Posterior cingulate gyrus (tissue), 11 donors: ENCODE measurements around the gene AUTS2.
"Not testable (repeated sequence)": the region's sequence is repeated elsewhere in the genome, so short reads cannot be mapped to it uniquely, and the experiment has no call there.

Experiments
- DNase-seq, 10 donors: peaks; one replicate each; pipeline versions ENCODE4 v3.0.0 to v3.0.0-alpha.2; 2020 to 2021; ENCODE audit warnings: mixed read lengths in 3 of 10
- intact Hi-C: fragments of 100-400 bp; cut with DNase I; formaldehyde crosslinking; loops from one replicate; pipeline ENCODE4 v1.15.1; 2023

AUTS2 gene

DNA sequence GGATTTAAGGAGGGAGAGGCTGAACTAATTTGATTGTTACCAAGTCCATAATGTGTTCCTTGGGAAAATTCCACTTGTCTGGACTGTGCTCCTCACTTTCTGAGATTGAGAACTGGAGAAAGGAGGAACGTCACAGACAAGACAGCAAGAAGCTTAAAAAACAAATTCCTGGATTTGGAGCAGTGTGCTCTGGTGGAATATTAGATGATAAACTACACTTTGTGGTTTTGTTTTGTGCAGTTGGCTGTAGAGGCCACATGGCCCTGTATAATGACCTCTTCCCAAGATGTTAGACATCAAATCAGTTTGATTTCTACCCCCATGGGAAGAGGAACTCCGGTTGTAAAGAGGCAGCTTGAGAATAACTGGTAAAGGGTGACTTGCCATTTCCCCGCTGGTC, 1112.4 kb downstream of the AUTS2 start:
- DNase-seq, result no peak
- intact Hi-C loops, result no loop called here

DNA sequence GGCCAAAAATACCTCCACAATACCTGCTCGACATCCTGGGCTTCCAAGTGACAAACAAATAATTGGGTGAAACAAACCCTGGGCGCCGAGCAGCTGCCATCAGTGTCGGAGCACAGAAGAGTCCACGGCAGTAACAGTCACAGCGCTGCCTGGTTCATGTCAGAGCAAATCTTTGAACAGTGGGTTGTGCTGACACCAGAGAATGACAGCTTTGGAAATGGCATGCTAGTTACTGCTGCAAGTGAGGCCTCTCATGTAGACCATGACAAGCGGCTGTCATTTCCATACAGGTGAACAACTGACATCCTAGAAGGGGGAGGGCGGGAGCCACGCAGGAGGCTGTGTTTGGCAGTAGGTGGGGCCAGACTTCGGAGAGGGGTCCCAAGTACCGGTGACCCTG, 1113.2 kb downstream of the AUTS2 start:
- no peak for DNase-seq
- intact Hi-C loops, result no loop called here

DNA sequence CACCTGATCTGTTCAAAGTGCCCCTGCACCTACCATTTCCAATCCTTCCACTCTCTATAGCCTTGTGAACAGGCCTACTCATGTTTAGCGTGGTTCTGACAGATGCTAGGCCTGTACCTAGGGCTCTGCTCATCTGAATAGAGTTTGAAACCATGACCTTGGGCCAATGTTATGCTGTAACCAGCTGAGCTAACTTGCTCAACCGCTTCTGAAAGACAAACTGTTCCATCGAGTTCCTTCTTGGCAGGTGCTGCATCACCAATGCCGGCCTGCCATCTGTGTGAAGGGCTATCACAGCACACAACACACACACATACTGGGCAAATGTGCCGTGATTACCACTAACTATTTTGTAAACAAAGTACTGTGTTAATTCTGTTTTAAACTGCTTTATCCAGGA, 1114.7 kb downstream of the AUTS2 start:
- no peak for DNase-seq
- intact Hi-C loops, result no loop called here

GRCh38 chr7:70714506-70715038, 1116.3 kb downstream of the AUTS2 start:
- intact Hi-C loops, result no loop called here
- DNase-seq, result no peak

GRCh38 chr7:70717553-70718329, 1119.5 kb downstream of the AUTS2 start:
- DNase-seq, result no peak
- intact Hi-C loops, result no loop called here

GRCh38 chr7:70719125-70719524, 1120.8 kb downstream of the AUTS2 start:
- no peak for DNase-seq
- intact Hi-C loops, result no loop called here

GRCh38 chr7:70720191-70720873, 1122.1 kb downstream of the AUTS2 start:
- intact Hi-C loops, result no loop called here
- no peak for DNase-seq

DNA sequence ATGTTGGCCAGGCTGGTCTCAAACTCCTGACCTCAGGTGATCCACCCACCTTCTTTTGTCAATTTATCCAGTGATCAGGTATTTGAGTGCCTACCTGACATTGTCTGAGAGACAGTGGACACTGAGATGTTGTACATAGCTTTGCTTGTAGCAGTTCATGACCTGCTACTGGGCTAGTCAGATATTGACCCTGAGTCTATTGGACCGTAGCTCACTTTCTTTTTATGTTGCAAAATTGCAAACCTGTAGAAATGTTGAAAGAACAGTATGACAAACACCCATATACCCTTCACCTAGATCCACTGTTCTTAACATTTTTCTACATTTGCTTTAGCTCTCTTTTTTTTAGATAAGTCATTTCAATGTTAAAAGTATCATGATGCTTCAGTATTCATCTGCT, 1123.2 kb downstream of the AUTS2 start:
- intact Hi-C loops, result no loop called here
- no peak for DNase-seq

DNA sequence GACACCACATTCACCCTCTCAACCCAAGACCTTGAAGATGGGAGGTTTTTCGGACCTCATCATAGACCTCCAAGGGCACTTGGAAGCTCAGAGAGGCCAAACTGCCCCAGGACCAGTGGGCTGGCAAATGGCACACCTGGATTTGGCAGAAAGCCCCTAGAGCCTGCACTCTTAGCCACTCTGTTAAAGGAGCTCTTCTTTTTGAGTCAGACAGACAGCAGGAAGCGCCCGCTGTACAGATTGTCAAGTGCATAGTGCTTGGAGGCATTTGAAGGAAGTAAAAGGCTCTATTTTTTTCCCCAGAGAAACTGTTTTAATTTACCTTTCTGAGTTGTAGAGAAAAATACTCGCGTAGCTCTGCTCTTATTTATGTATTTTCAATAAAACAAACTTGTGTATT, 1125.1 kb downstream of the AUTS2 start:
- intact Hi-C loops, result no loop called here
- no peak for DNase-seq

DNA sequence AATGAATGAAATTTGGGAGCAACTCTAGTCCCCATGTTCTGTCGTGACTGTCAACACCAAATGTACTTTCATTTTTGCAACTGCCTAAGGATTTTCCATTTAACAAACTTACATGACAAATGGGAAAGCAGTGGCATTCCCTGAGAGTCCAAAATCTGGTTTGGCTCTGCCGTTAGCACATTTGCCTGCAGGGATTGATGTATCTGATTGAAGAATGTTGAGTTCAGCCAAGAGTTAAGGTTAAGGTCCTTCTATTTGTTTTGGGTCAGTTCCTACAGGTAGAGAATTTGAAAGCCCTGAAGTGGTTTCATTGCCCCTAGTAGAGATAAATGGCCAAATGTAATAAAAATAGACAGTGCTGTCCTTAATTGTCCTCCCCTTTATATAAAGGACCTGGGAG, 1127.2 kb downstream of the AUTS2 start:
- intact Hi-C loops, result no loop called here
- no peak for DNase-seq

DNA sequence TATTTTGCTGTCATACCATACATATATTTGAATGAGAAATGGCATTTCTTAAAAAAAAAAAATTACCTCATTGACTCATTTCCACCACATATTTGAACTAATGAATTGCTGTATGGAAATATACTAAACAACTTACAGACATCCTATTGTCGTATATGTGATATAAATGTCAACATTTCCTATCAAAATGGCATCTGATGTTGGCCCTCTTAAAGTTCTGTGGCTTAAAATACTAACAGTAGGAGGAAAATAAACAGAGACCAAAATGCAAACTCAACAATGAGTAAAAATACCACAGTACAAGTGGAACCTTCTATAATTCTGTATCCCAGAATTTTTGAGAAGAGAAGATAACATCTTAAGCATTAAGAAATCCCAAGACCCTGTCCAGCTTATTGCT, 1128.0 kb downstream of the AUTS2 start:
- intact Hi-C loops, result no loop called here
- no peak for DNase-seq

DNA sequence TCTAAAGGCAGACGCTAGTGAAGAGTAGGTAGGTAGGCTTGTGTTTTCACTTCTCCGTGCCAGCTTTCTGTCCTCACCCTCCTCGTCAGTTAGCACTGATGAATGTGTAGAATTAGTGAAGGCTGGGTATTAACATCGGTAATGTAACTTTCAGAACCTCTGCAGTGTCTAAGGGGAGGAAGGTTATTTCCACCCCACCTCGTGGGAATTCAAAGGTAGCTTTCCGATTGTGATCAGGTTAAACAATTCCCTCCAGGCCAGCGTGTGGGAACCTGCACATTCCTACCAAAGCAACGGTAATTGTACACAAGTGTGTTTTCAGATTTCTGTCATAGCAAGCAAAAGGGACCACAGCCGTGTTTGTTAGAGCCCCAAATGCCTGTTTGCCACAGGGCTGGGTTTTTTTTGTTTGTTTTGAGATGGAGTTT, 1128.7 kb downstream of the AUTS2 start:
- DNase-seq, result no peak
- intact Hi-C loops, result no loop called here

DNA sequence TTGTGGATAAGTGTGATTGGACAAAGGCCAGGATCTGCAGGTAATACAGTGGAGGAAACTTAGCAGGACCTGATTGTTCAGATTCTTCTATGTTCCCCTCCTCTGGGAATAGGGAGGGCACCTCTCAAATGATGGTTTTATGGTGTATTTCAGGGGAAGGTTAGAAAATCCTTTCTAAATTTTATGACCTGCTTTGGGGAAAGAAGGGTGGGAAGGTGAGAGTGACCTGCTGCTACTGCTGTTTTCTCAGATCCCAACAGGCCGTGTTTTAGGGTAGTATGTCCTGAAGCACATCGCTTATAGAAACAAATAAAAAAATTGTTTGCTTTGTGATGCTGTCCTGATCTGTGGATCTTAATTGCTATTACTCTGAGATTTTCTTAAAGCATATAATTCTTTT, 1129.6 kb downstream of the AUTS2 start:
- DNase-seq, result no peak
- intact Hi-C loops, result no loop called here

DNA sequence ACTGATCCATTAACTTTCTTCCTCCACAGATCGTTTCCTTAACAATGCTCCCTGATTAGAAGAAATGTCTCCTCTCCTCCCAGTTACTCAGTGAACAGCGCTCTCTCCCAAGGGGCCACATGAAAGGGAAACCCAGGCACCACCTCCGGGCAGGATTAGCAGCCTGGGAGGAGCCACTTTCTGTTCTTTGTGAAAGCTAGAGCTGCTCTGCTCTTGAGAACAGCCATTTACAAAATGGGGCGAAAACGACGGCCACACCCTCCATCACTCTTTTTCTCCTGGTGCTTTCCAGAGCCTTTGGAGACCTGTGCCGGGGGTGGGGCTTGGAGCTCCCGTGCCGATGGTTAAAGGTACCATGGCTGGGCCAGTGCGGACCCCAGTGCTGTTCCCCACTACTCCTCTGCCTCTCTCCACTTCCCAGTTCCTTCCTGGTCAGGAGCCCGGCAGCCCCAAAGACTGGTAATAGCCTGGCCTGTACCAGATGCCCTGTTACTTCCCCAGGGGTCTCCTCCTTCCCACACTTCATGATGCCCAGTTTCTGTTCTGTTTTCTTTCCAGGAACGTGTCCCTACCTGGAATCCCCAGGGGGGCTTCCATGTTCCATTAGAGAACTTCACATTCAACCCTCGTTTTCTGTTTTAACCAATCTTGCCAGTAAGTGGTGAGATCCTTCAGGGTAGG, 1130.7 kb downstream of the AUTS2 start:
- no peak for DNase-seq
- intact Hi-C loops, result no loop called here

- intact Hi-C loops, DNase-seq: not testable (repeated sequence)
These were observed 1131.4 kb downstream of the AUTS2 start for GRCh38 chr7:70729553-70730157.

DNA sequence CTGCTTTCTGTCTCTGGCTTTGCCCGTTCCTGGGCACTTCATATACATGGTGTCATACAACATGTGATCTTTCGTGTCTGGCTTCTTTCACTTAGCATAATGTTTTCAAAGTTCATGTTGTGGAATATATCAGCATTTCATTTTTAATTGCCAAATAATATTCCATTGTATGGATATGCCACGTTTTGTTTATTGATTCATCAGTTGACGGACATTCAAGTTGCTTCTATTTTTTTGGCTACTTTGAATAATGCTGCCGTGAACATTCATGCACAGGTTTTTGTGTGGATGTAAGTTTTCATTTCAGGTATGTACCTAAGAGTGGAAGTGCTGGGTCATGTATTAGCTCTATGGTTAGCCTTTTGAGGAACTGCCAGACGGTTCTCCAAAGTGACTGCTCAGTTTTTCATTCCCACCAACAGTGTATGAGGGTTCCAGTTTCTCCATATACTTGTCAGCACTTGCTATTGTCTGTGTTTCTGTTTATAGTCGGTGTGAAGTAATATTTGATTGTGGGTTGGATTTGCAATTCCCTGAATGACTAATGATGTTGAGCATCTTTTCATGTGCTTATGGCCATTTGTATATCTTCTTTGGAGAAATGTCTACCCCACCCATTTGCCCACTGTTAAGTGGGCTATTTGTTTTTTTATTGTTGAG, 1132.3 kb downstream of the AUTS2 start:
- no peak for DNase-seq
- intact Hi-C loops, result no loop called here

GRCh38 chr7:70733090-70733489, 1134.8 kb downstream of the AUTS2 start:
- no peak for DNase-seq
- intact Hi-C loops, result no loop called here

DNA sequence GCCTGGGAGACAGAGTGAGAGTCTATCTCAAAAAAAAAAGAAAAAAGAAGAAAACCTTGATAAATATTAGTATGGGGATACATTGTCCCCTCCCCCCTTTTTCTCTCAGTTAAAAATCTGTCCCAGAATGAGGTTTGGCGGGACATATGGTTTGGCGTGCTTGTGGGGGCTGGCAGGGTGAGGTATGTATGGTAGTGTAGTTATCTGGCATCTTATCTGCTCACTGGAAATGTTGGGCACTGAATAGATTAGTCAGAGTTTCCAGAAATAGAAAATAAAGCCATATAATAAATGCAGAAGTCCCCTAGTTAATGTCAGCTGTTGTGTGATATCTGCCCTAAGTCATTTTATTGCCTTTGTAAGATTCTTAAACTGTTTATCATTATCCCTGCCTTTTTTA, 1136.1 kb downstream of the AUTS2 start:
- intact Hi-C loops, result no loop called here
- no peak for DNase-seq

- intact Hi-C loops, result no loop called here
- no peak for DNase-seq
These were observed 1137.0 kb downstream of the AUTS2 start for GRCh38 chr7:70735313-70735712.

DNA sequence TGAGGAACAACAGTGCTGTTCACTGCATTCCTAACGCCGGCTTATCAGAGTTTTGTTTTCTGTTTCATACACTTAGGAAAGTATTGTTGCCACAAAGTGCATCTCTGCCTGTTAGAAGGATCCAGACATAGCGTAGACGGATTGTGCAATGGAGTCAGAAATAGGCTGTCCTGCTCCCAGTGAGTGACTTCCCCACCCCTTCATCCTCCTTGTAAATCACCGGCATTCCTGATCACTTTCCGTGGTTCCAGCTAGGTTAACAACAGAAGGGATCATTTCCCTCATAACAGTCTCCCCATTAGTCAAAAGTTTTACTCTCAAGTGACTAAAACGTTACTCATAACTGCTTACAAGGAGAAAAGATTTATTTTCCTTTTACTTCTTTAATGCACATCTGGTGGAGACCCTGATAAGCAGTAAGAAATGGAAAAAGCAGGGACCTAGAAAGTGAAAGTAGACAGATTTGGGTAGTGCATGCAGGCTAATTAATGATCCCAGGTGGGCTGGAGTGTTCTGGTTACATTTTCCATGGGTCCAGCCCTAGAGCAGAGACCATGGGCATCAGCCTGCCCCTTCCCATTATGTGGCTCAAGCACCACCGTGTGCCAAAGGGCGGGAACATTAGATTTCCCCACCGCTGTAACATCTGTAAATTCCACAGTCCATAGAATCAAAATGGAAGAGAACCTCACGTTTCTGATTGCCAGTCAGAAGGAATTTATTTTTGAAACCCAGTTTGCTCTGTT, 1138.6 kb downstream of the AUTS2 start:
- intact Hi-C loops, result no loop called here
- DNase-seq, result no peak
